HepG2 (cell line): Measurements from ENCODE around the gene LSR.

Experiments used
- ARNT ChIP-seq: fragments of 450-650 bp; IDR thresholded peaks from 2 replicates; pipeline ENCODE4 v1.6.1; 2017
- MIER3 ChIP-seq: IDR thresholded peaks from 2 replicates; pipeline ENCODE4 v1.6.1; 2016; ENCODE audit warnings: missing compliant biosample characterization, borderline replicate concordance
- SOX13 ChIP-seq, 3 experiments: fragments of 450-650 bp in 1 of 3; sonication (generic) in 1 of 3; formaldehyde crosslinking in 1 of 3; IDR thresholded peaks in 2 of 3; conservative IDR thresholded peaks in 1 of 3; 2 replicates each; pipeline versions ENCODE4 v1.5.0 to v1.6.1; 2016 to 2020; ENCODE audit warnings: antibody characterized with exemption in 1 of 3, mild to moderate bottlenecking in 1 of 3, missing compliant biosample characterization in 1 of 3, missing genetic modification reagents in 1 of 3, moderate library complexity in 1 of 3
- ZFAT ChIP-seq: sonication (generic); formaldehyde crosslinking; conservative IDR thresholded peaks from 2 replicates; pipeline ENCODE4 v1.8.1; 2023; ENCODE audit warnings: missing genetic modification reagents, inconsistent platforms
- ZNF274 ChIP-seq: sonication (generic); formaldehyde crosslinking; IDR thresholded peaks from 2 replicates; pipeline ENCODE4 v1.5.1; 2020; ENCODE audit warnings: mild to moderate bottlenecking, missing genetic modification reagents
- ZNF607 ChIP-seq: sonication (generic); formaldehyde crosslinking; IDR thresholded peaks from 2 replicates; pipeline ENCODE4 v1.5.1; 2020; ENCODE audit warnings: missing genetic modification reagents, mild to moderate bottlenecking, borderline replicate concordance
- TF ChIP-seq, protein P1 (sequence below): IDR thresholded peaks from 2 replicates; pipeline ENCODE4 v1.6.1; 2012; ENCODE audit warnings: low read length, improper control_type of control experiment
- TF ChIP-seq, protein P2 (sequence below): sonication (generic); formaldehyde crosslinking; IDR thresholded peaks from 2 replicates; pipeline ENCODE4 v1.5.0; 2020; ENCODE audit warnings: mild to moderate bottlenecking, missing genetic modification reagents, moderate library complexity

DNA sequence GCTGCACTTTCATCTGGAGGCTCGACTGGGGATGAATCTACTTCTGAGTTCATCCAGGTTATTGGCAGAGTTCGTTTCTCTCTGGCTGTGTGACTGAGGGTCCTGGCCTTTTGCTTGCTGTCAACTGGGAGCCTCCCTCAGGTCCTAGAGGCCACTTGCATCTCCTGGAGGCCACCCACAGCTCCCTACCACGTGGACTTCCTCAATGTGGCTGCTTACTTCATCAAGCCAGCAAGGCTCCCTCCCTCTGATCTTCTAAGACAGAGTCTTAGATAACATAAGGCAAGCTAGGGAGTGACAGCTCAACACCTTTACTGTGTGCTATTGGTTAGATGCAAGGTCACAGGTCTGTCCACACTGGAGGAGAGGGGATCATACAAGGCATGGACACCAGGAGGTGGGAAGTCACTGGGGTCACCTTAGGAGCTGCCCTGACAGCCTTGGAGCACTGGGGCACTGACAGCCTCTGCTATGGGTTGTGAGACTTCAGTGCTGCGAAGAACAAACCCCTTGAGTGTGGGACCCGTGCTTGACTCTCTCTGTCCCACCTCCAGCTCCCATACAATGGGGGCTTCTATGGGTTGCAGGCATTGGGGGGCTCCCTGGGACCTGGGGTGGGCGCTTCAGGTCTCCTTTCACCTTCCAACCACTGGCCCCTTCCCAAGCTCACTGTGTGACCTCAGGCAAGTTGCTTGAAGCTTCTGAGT lies 25.6 kb upstream of the LSR start:
- TF ChIP-seq SOX13 (IDR thresholded peaks at IDR 0.05) (no peak), SOX13 (CRISPR knock-in tag; conservative IDR thresholded peaks at IDR 0.05 in 1 of 2, IDR thresholded peaks at IDR 0.05 in 1 of 2) (no peak), ZNF274 (CRISPR knock-in tag) (no peak), ZFAT (CRISPR knock-in tag) (no peak), ZNF607 (CRISPR knock-in tag) (no peak), MIER3 (no peak), ARNT (no peak)
- TF ChIP-seq, protein P1, sequence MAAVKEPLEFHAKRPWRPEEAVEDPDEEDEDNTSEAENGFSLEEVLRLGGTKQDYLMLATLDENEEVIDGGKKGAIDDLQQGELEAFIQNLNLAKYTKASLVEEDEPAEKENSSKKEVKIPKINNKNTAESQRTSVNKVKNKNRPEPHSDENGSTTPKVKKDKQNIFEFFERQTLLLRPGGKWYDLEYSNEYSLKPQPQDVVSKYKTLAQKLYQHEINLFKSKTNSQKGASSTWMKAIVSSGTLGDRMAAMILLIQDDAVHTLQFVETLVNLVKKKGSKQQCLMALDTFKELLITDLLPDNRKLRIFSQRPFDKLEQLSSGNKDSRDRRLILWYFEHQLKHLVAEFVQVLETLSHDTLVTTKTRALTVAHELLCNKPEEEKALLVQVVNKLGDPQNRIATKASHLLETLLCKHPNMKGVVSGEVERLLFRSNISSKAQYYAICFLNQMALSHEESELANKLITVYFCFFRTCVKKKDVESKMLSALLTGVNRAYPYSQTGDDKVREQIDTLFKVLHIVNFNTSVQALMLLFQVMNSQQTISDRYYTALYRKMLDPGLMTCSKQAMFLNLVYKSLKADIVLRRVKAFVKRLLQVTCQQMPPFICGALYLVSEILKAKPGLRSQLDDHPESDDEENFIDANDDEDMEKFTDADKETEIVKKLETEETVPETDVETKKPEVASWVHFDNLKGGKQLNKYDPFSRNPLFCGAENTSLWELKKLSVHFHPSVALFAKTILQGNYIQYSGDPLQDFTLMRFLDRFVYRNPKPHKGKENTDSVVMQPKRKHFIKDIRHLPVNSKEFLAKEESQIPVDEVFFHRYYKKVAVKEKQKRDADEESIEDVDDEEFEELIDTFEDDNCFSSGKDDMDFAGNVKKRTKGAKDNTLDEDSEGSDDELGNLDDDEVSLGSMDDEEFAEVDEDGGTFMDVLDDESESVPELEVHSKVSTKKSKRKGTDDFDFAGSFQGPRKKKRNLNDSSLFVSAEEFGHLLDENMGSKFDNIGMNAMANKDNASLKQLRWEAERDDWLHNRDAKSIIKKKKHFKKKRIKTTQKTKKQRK = no peak
- TF ChIP-seq, protein P2, sequence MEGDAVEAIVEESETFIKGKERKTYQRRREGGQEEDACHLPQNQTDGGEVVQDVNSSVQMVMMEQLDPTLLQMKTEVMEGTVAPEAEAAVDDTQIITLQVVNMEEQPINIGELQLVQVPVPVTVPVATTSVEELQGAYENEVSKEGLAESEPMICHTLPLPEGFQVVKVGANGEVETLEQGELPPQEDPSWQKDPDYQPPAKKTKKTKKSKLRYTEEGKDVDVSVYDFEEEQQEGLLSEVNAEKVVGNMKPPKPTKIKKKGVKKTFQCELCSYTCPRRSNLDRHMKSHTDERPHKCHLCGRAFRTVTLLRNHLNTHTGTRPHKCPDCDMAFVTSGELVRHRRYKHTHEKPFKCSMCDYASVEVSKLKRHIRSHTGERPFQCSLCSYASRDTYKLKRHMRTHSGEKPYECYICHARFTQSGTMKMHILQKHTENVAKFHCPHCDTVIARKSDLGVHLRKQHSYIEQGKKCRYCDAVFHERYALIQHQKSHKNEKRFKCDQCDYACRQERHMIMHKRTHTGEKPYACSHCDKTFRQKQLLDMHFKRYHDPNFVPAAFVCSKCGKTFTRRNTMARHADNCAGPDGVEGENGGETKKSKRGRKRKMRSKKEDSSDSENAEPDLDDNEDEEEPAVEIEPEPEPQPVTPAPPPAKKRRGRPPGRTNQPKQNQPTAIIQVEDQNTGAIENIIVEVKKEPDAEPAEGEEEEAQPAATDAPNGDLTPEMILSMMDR (CRISPR knock-in tag) = no peak
